PC-3 (cell line): ENCODE results near the gene HSD17B3.

Experiments used
- EZH2 ChIP-seq: fragments of 300-600 bp; sonication (generic); IDR thresholded peaks from one replicate; pipeline ENCODE4 v1.6.1; 2017; ENCODE audit warnings: antibody characterized with exemption, mild to moderate bottlenecking, low read length; ENCODE audit not compliant: unreplicated experiment
- EZH2phosphoT487 ChIP-seq: fragments of 300-600 bp; sonication (generic); IDR thresholded peaks from 2 replicates; pipeline ENCODE4 v1.6.1; 2018; ENCODE audit warnings: mild to moderate bottlenecking, antibody characterized with exemption, low read length, borderline replicate concordance
- TF ChIP-seq, protein P1 (sequence below): fragments of 300-600 bp; sonication (generic); conservative IDR thresholded peaks from 2 replicates; pipeline ENCODE4 v1.5.1; 2017; ENCODE audit warnings: antibody characterized with exemption, low read depth, mild to moderate bottlenecking, low read length

DNA sequence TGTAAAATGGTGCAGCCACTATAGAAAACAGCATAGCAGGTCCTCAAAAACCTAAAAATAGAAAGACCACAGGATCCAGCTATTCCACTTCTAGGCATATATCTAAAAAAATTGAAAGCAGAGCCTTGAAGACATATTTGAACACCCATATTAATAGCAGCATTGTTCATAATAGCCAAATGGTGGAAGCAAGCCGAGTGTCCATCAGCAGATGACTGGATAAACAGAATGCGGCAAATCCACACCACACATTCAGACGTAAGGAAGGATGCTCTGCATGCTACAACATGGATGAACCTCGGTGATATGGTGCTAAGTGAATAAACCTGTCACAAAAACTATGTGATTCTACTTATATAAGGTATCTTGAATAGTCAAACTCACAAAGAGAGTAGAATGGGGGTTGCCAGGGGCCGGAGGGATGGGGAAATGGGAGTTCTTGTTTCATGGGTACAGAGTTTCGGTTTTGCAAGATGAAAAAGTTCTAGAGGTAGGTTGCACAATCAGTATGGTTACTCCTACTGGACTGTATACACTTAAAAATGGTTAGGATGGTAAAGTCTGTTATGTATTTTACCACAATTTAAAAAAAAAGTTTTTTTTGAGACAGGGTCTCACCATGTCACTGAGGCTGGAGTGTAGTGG lies 17.1 kb upstream of the HSD17B3 start:
- TF ChIP-seq, protein P1, sequence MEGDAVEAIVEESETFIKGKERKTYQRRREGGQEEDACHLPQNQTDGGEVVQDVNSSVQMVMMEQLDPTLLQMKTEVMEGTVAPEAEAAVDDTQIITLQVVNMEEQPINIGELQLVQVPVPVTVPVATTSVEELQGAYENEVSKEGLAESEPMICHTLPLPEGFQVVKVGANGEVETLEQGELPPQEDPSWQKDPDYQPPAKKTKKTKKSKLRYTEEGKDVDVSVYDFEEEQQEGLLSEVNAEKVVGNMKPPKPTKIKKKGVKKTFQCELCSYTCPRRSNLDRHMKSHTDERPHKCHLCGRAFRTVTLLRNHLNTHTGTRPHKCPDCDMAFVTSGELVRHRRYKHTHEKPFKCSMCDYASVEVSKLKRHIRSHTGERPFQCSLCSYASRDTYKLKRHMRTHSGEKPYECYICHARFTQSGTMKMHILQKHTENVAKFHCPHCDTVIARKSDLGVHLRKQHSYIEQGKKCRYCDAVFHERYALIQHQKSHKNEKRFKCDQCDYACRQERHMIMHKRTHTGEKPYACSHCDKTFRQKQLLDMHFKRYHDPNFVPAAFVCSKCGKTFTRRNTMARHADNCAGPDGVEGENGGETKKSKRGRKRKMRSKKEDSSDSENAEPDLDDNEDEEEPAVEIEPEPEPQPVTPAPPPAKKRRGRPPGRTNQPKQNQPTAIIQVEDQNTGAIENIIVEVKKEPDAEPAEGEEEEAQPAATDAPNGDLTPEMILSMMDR = no peak
- TF ChIP-seq EZH2 (no peak), EZH2phosphoT487 (no peak)
